ENCODE measurements around the gene GPBAR1. TPM values are rescaled to one million over a fixed set of nuclear protein-coding genes. Genes with fewer than 3 reads are reported as not detected.

GPBAR1 gene
- total RNA-seq, 4 donors from 2014 or later, result 4.6 to 37.8 (median 13.5) TPM

GRCh38 chr2:218223046-218223445 is 37.8 kb upstream of the GPBAR1 start:
- TF ChIP-seq, protein P1, sequence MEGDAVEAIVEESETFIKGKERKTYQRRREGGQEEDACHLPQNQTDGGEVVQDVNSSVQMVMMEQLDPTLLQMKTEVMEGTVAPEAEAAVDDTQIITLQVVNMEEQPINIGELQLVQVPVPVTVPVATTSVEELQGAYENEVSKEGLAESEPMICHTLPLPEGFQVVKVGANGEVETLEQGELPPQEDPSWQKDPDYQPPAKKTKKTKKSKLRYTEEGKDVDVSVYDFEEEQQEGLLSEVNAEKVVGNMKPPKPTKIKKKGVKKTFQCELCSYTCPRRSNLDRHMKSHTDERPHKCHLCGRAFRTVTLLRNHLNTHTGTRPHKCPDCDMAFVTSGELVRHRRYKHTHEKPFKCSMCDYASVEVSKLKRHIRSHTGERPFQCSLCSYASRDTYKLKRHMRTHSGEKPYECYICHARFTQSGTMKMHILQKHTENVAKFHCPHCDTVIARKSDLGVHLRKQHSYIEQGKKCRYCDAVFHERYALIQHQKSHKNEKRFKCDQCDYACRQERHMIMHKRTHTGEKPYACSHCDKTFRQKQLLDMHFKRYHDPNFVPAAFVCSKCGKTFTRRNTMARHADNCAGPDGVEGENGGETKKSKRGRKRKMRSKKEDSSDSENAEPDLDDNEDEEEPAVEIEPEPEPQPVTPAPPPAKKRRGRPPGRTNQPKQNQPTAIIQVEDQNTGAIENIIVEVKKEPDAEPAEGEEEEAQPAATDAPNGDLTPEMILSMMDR (IDR thresholded peaks at IDR 0.05), result no peak
- TF ChIP-seq EP300 (IDR thresholded peaks at IDR 0.05) (no peak), POLR2A (IDR thresholded peaks at IDR 0.05) (no peak)
- DNase-seq (ENCODE audit: low spot score in 2 of 2), result no peak

GRCh38 chr2:218224186-218224585 is 36.6 kb upstream of the GPBAR1 start:
- no peaks in the 10 kb centered on the region for H3K27me3 ChIP-seq
- H3K4me3 ChIP-seq, result no peak overlapping the region
- H3K4me1 ChIP-seq, result peaks cover 0 to 82% (median 48%) of the 10 kb centered on the region in 4 donors
- no peaks in the 10 kb centered on the region for H3K9me3 ChIP-seq
- WGBS, 2 donors, result 54 to 79% methylated on average over 1 of the region's 1 CpG
- H3K36me3 ChIP-seq, result peaks cover 0 to 53% (median 7%) of the 10 kb centered on the region in 3 donors
- no peak overlapping the region for H3K27ac ChIP-seq
- DNase-seq (ENCODE audit: low spot score in 2 of 2), result no peak
- TF ChIP-seq EP300 (IDR thresholded peaks at IDR 0.05) (no peak), POLR2A (IDR thresholded peaks at IDR 0.05) (no peak)
- TF ChIP-seq, protein P1 (IDR thresholded peaks at IDR 0.05), result no peak

More at GRCh38 chr2:218223046-218223445, 37.8 kb upstream of the GPBAR1 start:
- peaks cover 0 to 82% (median 52%) of the 10 kb centered on the region in 4 donors for H3K4me1 ChIP-seq
- H3K36me3 ChIP-seq, result peaks cover 0 to 42% (median 7%) of the 10 kb centered on the region in 3 donors
- no peaks in the 10 kb centered on the region for H3K9me3 ChIP-seq
- WGBS, 2 donors, result 81% methylated on average over 5 of the region's 5 CpGs
- H3K27me3 ChIP-seq, result no peaks in the 10 kb centered on the region
- H3K4me3 ChIP-seq, result no peak overlapping the region
- H3K27ac ChIP-seq, result no peak overlapping the region

GRCh38 chr2:218226903-218227302 is 33.9 kb upstream of the GPBAR1 start:
- H3K9me3 ChIP-seq, result no peaks in the 10 kb centered on the region
- 85 to 92% methylated on average over 3 of the region's 3 CpGs for WGBS, 2 donors
- no peak overlapping the region for H3K4me3 ChIP-seq
- peaks cover 0 to 77% (median 35%) of the 10 kb centered on the region in 4 donors for H3K4me1 ChIP-seq
- no peak overlapping the region for H3K27ac ChIP-seq
- peaks cover 0 to 80% (median 7%) of the 10 kb centered on the region in 3 donors for H3K36me3 ChIP-seq
- TF ChIP-seq POLR2A (IDR thresholded peaks at IDR 0.05) (no peak), EP300 (IDR thresholded peaks at IDR 0.05) (no peak)
- TF ChIP-seq, protein P1 (IDR thresholded peaks at IDR 0.05), result no peak
- no peak for DNase-seq (ENCODE audit: low spot score in 2 of 2)
- H3K27me3 ChIP-seq, result no peaks in the 10 kb centered on the region

- H3K4me3 ChIP-seq, result no peak overlapping the region
- H3K27me3 ChIP-seq, result no peaks in the 10 kb centered on the region
- no peaks in the 10 kb centered on the region for H3K9me3 ChIP-seq
- H3K36me3 ChIP-seq, result peaks cover 0 to 91% (median 11%) of the 10 kb centered on the region in 3 donors
- TF ChIP-seq EP300 (IDR thresholded peaks at IDR 0.05) (no peak), POLR2A (IDR thresholded peaks at IDR 0.05) (no peak)
- peak overlapping the region in 3 of 4 donors; percentile 8 to 43 (median 38) for H3K27ac ChIP-seq
- whole genome bisulfite sequencing, 2 donors, result 83 to 87% methylated on average over 6 of the region's 6 CpGs
- peaks cover 0 to 61% (median 26%) of the 10 kb centered on the region in 4 donors for H3K4me1 ChIP-seq
- DNase-seq (ENCODE audit: low spot score in 2 of 2), result no peak
Observed at GRCh38 chr2:218228366-218229090, 32.3 kb upstream of the GPBAR1 start.

DNA sequence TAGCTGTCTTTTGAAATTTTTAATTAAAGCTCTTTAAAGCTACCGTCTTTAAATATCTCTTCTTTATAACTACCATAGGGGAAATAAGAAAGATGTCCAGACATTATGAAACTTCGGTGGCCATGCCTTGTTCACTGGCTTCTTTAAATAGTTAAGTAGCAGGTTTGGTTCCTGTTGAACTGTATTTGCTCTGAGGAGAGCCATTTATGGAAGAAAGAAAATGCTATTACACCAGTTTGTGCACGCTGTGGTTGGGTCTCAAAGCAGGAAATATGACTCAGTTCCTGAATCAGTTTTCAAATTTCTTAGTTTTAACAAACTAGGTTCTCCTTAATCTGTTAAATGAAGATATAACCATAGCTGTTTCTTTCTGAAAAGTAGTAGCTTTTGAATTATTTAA is 31.6 kb upstream of the GPBAR1 start:
- H3K4me3 ChIP-seq, result no peak overlapping the region
- no peaks in the 10 kb centered on the region for H3K9me3 ChIP-seq
- WGBS, 2 donors, result 35 to 40% methylated on average over 3 of the region's 3 CpGs
- H3K27me3 ChIP-seq, result no peaks in the 10 kb centered on the region
- H3K4me1 ChIP-seq, result peaks cover 0 to 56% (median 22%) of the 10 kb centered on the region in 4 donors
- TF ChIP-seq, protein P1 (IDR thresholded peaks at IDR 0.05), result no peak
- TF ChIP-seq POLR2A (IDR thresholded peaks at IDR 0.05) (no peak), EP300 (IDR thresholded peaks at IDR 0.05) (peak in 1 of 2 donors; percentile 53)
- no peak for DNase-seq (ENCODE audit: low spot score in 2 of 2)
- H3K27ac ChIP-seq, result peak overlapping the region in 3 of 4 donors; percentile 8 to 48 (median 38)
- peaks cover 0 to 92% (median 11%) of the 10 kb centered on the region in 3 donors for H3K36me3 ChIP-seq
